Measurements from ENCODE around the gene CCR5. TPM values are rescaled to one million over a fixed set of nuclear protein-coding genes. Genes with fewer than 3 reads are reported as not detected.

CCR5 gene
- total RNA-seq, 2 donors from 2014 or later = not detected

DNA sequence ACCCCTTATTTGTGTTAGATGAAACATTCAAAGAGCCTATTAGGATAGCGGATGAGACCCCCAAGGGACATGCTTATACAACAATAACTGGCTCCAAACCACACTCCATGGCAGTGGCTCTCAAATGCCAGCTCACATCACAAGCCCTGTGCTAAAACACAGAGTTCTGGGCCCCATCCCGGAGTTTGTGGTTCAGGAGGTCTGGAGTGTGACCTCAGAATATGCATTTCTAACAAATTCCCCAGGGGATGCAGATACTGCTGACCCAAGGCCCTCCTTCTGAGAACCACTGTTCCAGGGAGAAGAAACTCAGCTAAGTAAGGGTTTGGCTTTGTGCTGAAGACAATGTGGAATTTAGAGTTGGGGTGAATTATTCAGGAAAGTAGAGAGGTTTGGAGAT lies 39.9 kb downstream of the CCR5 start:
- Mint-ChIP-seq H3K27me3 (ENCODE audit: insufficient read depth) (no peaks in the 10 kb centered on the region), H3K4me3 (no peak overlapping the region), H3K27ac (no peak overlapping the region), H3K36me3 (ENCODE audit: low read depth) (no peaks in the 10 kb centered on the region), H3K9me3 (no peaks in the 10 kb centered on the region), H3K4me1 (peaks cover 2% of the 10 kb centered on the region)
- Histone ChIP-seq H3K9ac (ENCODE audit: extremely low read depth, low read length, poor library complexity, severe bottlenecking) (no peak overlapping the region), H3K4me3 (ENCODE audit: low read length) (no peak overlapping the region), H3K27ac (ENCODE audit: low read depth, low read length) (no peak overlapping the region), H3K9me3 (ENCODE audit: control insufficient read depth, low read length) (no peaks in the 10 kb centered on the region), H3K36me3 (ENCODE audit: control insufficient read depth, insufficient read depth, low read length) (no peaks in the 10 kb centered on the region), H3K4me1 (ENCODE audit: control insufficient read depth, insufficient read depth, low read length) (no peaks in the 10 kb centered on the region), H3K27me3 (ENCODE audit: control insufficient read depth, insufficient read depth, low read length, poor library complexity, severe bottlenecking) (no peaks in the 10 kb centered on the region)
- TF ChIP-seq, protein P1, sequence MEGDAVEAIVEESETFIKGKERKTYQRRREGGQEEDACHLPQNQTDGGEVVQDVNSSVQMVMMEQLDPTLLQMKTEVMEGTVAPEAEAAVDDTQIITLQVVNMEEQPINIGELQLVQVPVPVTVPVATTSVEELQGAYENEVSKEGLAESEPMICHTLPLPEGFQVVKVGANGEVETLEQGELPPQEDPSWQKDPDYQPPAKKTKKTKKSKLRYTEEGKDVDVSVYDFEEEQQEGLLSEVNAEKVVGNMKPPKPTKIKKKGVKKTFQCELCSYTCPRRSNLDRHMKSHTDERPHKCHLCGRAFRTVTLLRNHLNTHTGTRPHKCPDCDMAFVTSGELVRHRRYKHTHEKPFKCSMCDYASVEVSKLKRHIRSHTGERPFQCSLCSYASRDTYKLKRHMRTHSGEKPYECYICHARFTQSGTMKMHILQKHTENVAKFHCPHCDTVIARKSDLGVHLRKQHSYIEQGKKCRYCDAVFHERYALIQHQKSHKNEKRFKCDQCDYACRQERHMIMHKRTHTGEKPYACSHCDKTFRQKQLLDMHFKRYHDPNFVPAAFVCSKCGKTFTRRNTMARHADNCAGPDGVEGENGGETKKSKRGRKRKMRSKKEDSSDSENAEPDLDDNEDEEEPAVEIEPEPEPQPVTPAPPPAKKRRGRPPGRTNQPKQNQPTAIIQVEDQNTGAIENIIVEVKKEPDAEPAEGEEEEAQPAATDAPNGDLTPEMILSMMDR (conservative IDR thresholded peaks at IDR 0.05) = no peak
- 90 to 100% methylated on average over 2 of the region's 2 CpGs for WGBS, 2 experiments (ENCODE audit: insufficient coverage in 1 of 2, insufficient read length in 1 of 2)
- no peak for DNase-seq

DNA sequence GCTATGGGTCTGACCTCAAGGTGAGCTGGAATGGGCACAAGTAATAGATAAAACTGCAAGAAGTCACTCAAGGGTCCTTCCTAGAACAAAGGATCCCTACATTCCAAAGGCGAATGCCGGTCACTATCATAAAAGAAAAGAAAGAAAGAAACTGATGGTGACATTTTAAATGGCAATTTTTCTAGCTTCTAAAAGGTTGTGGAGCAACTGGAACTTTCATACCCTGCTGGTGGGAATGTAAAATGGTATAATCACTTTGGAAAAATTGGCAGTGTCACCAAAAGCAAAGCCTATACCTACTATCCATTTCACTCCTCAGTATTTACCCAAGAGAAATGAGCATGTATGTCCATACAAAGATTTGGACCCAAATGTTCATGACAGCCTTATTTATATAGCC lies 40.5 kb downstream of the CCR5 start:
- Mint-ChIP-seq H3K27ac (no peak overlapping the region), H3K9me3 (no peaks in the 10 kb centered on the region), H3K36me3 (ENCODE audit: low read depth) (no peaks in the 10 kb centered on the region), H3K27me3 (ENCODE audit: insufficient read depth) (no peaks in the 10 kb centered on the region), H3K4me3 (no peak overlapping the region), H3K4me1 (peaks cover 8% of the 10 kb centered on the region)
- TF ChIP-seq, protein P1 (conservative IDR thresholded peaks at IDR 0.05) = peak; percentile 58
- DNase-seq = no peak
- WGBS, 2 experiments (ENCODE audit: insufficient coverage in 1 of 2, insufficient read length in 1 of 2) = 100% methylated on average over 2 of the region's 2 CpGs
- H3K4me1 ChIP-seq (ENCODE audit: control insufficient read depth, insufficient read depth, low read length) = peaks cover 5% of the 10 kb centered on the region
- H3K4me3 ChIP-seq (ENCODE audit: low read length) = no peak overlapping the region
- H3K9me3 ChIP-seq (ENCODE audit: control insufficient read depth, low read length) = no peaks in the 10 kb centered on the region
- H3K36me3 ChIP-seq (ENCODE audit: control insufficient read depth, insufficient read depth, low read length) = no peaks in the 10 kb centered on the region
- no peak overlapping the region for H3K9ac ChIP-seq (ENCODE audit: extremely low read depth, low read length, poor library complexity, severe bottlenecking)
- no peak overlapping the region for H3K27ac ChIP-seq (ENCODE audit: low read depth, low read length)
- no peaks in the 10 kb centered on the region for H3K27me3 ChIP-seq (ENCODE audit: control insufficient read depth, insufficient read depth, low read length, poor library complexity, severe bottlenecking)

DNA sequence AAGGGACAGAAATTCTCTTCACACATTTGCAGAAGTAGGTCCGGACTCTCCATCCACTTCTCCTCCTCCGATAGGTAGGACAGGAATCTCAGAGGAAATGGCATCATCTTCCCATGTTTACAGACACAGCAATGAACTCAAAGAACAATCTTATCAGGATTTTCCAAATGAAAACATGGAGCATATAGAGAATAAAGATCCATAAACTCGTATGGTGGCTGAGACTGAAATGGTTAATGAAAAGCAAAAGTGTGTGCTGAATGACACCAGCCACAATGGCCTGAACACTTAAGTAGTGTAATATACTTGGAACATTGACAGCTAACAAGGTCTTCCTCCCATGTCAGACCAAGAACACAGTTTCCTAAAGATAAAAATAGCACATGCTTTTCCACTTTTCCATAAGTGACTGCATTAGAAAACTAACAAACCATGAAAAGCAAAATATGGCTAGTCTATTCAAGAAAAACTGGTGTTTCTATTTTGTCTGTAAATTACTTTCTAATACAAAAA lies 42.1 kb downstream of the CCR5 start:
- TF ChIP-seq, protein P1 (conservative IDR thresholded peaks at IDR 0.05) = no peak
- H3K4me3 ChIP-seq (ENCODE audit: low read length) = no peak overlapping the region
- H3K9me3 ChIP-seq (ENCODE audit: control insufficient read depth, low read length) = no peaks in the 10 kb centered on the region
- Mint-ChIP-seq H3K4me1 (peaks cover 19% of the 10 kb centered on the region), H3K36me3 (ENCODE audit: low read depth) (no peaks in the 10 kb centered on the region), H3K27me3 (ENCODE audit: insufficient read depth) (no peaks in the 10 kb centered on the region), H3K4me3 (no peak overlapping the region), H3K27ac (no peak overlapping the region), H3K9me3 (no peaks in the 10 kb centered on the region)
- no peak overlapping the region for H3K27ac ChIP-seq (ENCODE audit: low read depth, low read length)
- no peak for DNase-seq
- H3K27me3 ChIP-seq (ENCODE audit: control insufficient read depth, insufficient read depth, low read length, poor library complexity, severe bottlenecking) = no peaks in the 10 kb centered on the region
- H3K4me1 ChIP-seq (ENCODE audit: control insufficient read depth, insufficient read depth, low read length) = peaks cover 10% of the 10 kb centered on the region
- H3K9ac ChIP-seq (ENCODE audit: extremely low read depth, low read length, poor library complexity, severe bottlenecking) = no peak overlapping the region
- 94 to 100% methylated on average over 2 to 3 of the region's 3 CpGs for WGBS, 2 experiments (ENCODE audit: insufficient coverage in 1 of 2, insufficient read length in 1 of 2)
- no peaks in the 10 kb centered on the region for H3K36me3 ChIP-seq (ENCODE audit: control insufficient read depth, insufficient read depth, low read length)

Measured in endodermal cell (in vitro differentiated cells).